AG04449 (cell line): Measurements from ENCODE around the gene ZMIZ1.

Experiments
- CTCF ChIA-PET: fragments of 350-600 bp; formaldehyde crosslinking; extraction: SDS; loops from one replicate; lab custom pipeline; 2021; ENCODE audit warnings: antibody characterized with exemption; lab: Yijun Ruan, JAX
- POLR2A ChIA-PET: fragments of 400-600, 350-600 bp; formaldehyde crosslinking; extraction: SDS; loops from one replicate; lab custom pipeline; 2020; ENCODE audit warnings: antibody characterized with exemption, inconsistent platforms; lab: Yijun Ruan, JAX
- DNase-seq: peaks from one replicate; pipeline ENCODE4 v3.0.0-alpha.2; 2010; ENCODE audit warnings: low read depth, low spot score
- H3K4me3 ChIP-seq: 2 replicates; pipeline ENCODE4 v1.5.1; 2011; ENCODE audit warnings: low read depth, mild to moderate bottlenecking, control low read depth, low read length
- CTCF ChIP-seq: IDR thresholded peaks from one replicate; pipeline ENCODE4 v1.5.1; 2011; ENCODE audit warnings: mild to moderate bottlenecking, moderate library complexity, low read length, control low read depth, inconsistent platforms; ENCODE audit not compliant: insufficient read depth; ENCODE audit errors: missing control alignments

Gene ZMIZ1

GRCh38 chr10:79215531-79215930 lies 146.8 kb downstream of the ZMIZ1 start:
- TF ChIP-seq CTCF = no peak
- POLR2A ChIA-PET = no interaction called here
- CTCF ChIA-PET = no interaction called here
- no peak overlapping the region for H3K4me3 ChIP-seq
- no peak for DNase-seq

DNA sequence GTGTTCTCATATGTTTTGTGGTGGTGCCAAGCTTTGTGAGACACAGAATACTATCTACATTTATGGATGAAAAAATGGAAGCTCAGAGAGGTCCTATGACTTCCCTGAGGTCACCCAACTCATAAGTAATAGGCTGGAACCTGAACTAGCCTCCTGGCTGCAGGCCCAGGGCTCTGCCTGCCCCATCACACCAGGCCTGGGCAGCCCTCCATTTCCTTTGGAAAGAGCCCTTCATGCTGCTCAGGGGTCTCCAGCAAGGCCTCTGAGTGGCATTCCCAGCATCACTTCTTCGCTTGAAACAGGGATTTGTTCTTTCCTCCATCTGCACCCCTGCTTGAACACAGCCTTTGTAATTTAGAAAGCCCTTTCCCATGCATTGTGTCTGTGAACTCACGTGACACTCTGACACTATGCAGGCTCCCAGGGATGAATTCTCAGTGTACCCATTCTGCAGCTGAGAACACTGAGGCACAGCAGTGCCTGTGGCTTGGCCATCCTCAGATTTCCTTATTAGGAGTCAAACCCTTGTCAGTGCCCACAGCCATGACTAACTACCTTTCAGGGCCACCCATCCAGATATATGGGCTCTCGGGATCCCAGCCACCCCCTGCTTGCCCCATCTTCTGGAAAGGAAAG lies 150.7 kb downstream of the ZMIZ1 start:
- no peak for DNase-seq
- POLR2A ChIA-PET = no interaction called here
- H3K4me3 ChIP-seq = no peak overlapping the region
- CTCF ChIA-PET = no interaction called here
- TF ChIP-seq CTCF = no peak

GRCh38 chr10:79220307-79220706 lies 151.5 kb downstream of the ZMIZ1 start:
- DNase-seq = no peak
- CTCF ChIA-PET = no interaction called here
- no peak overlapping the region for H3K4me3 ChIP-seq
- POLR2A ChIA-PET = no interaction called here
- TF ChIP-seq CTCF = no peak

DNA sequence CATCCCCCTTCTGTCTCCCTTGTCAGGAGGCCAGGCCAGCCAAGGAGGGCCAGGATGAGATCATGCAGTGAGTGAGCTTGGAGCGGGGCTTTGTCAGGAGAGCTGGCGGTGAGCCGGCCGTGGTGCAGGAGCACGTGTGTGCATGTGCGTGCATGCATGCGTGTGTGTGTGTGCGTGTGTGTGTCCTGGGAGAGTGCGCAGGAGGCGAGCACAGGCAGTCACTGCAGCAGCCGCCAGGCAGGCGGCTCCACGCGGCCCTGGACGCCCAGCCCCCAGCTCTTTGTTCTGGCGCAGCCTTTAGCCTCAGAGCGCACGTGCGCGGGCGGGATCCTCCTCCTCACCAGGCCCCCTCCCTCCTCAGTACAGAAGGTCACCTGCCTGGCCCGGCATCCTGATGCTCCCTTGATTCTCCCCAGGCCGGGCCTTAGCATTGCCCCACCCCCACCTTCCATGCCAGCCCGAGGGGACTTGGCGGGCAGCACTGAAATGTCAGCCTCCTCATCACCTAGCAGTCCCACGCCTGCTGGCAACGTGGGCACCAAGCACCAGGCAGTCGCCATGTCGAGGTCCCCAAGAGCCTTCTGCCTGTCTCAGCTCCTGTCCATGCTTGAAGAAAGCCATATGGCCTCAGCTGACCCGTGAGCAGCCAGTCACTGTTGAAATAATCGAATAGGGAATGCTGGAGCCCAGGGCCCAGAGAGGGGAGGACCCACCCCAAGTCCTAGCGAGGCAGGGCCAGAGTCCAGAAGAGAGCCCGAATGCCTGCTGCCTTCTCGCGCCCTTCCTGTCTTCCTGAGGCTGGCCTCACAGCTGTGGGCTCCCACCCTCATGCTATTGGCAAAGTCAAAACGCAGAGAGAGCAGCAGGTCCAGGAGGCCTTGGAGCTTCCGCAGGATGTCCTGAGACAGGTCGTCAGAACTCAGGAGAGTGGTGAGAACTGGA lies 152.6 kb downstream of the ZMIZ1 start:
- ChIA-PET CTCF (interaction anchor here (0.9 kb wide), 1 partner anchor 17 kb away, joined by 3 read pairs; no protein-coding TSS in a partner anchor), POLR2A (interaction anchor here (0.7 kb wide), 1 partner anchor 14 kb away, joined by 3 read pairs; no protein-coding TSS in a partner anchor)
- no peak for DNase-seq
- TF ChIP-seq CTCF = no peak
- H3K4me3 ChIP-seq = no peak overlapping the region

DNA sequence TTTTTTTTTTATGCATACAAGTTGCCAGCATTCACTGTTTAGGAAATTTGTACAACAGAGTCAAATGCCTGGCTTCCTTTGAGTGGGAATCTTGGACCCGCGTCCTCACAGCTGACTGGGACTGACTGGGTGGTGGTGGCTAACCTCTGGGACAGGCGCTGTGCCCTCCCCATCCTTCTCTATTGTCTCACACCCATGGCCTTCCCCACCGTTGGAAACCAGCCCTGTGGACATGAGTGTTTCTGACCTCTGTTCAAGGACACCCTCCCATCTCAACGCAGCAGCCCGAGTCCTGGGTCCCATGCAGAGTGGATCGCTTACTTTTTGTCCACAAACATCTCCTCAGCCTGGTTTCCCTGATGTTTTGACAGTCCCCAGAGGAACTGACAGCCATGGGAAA lies 153.4 kb downstream of the ZMIZ1 start:
- no peak overlapping the region for H3K4me3 ChIP-seq
- no peak for DNase-seq
- ChIA-PET CTCF (interaction anchor here (0.9 kb wide), 1 partner anchor 16 kb away, joined by 3 read pairs; no protein-coding TSS in a partner anchor), POLR2A (no interaction called here)
- no peak for TF ChIP-seq CTCF
